ENCODE results near the gene SSU72. TPM values are rescaled to one million over a fixed set of nuclear protein-coding genes. Genes with fewer than 3 reads are reported as not detected.
A peak's percentile ranks its signal among the peaks of the same experiment; 100 is the strongest.

SSU72 gene
- total and polyA plus RNA-seq, 8 donors, result 49.2 to 74.3 (median 57.8) TPM

DNA sequence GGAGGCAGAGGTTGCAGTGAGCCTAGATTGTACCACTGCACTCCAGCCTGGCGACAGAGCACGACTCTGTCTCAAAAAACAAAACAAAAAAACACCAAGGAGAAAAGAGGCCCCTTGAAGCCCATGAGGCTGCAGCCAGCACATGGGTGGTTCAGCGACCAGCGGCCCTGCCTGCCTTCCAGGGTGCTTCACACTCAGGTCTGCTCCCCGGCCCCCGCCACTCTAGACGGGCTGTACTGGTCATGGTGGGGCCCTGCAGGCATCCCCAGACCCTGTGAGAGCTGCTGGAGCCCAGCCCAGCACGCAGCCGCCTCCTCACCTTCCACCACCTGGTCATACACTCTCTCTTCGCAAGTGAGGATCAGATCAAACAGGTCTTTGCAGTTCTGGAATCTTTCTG, 30.1 kb downstream of the SSU72 start:
- DNase-seq (no peak), ATAC-seq (no peak), FAIRE-seq (no peak)
- intact Hi-C loops (cut with DNase I), result no loop called here
- H3K9me3 ChIP-seq, result no peaks in the 10 kb centered on the region
- no peak overlapping the region for H3K27ac ChIP-seq
- WGBS, 2 donors, result 86 to 91% methylated on average over 10 of the region's 10 CpGs
- peaks cover 0 to 8% (median 0%) of the 10 kb centered on the region in 3 donors for H3K36me3 ChIP-seq
- no peaks in the 10 kb centered on the region for H3K4me1 ChIP-seq
- H3K4me3 ChIP-seq, result no peak overlapping the region
- H3K27me3 ChIP-seq, result no peaks in the 10 kb centered on the region
- TF ChIP-seq, protein P1, sequence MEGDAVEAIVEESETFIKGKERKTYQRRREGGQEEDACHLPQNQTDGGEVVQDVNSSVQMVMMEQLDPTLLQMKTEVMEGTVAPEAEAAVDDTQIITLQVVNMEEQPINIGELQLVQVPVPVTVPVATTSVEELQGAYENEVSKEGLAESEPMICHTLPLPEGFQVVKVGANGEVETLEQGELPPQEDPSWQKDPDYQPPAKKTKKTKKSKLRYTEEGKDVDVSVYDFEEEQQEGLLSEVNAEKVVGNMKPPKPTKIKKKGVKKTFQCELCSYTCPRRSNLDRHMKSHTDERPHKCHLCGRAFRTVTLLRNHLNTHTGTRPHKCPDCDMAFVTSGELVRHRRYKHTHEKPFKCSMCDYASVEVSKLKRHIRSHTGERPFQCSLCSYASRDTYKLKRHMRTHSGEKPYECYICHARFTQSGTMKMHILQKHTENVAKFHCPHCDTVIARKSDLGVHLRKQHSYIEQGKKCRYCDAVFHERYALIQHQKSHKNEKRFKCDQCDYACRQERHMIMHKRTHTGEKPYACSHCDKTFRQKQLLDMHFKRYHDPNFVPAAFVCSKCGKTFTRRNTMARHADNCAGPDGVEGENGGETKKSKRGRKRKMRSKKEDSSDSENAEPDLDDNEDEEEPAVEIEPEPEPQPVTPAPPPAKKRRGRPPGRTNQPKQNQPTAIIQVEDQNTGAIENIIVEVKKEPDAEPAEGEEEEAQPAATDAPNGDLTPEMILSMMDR (IDR thresholded peaks at IDR 0.05), result no peak

DNA sequence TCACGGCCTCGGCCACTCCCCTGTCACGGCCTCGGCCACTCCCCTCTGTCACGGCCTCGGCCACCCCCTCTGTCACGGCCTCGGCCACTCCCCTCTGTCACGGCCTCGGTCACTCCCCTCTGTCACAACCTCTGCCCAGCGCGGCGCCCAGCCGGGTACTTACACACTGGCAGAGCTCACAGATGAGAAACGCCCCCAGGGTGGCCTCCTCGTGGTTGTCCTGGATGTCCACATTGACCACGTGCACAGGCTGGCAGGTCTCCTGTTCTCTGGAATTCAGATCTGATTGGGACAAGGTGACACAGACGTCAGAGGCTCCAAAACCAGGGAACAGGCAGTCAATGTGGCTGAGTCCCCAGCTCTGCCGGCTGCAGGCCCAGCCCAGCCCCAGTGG, 31.0 kb downstream of the SSU72 start:
- ATAC-seq, result peak in 3 of 4 donors; percentile 23 to 73 (median 46)
- H3K36me3 ChIP-seq, result peaks cover 0 to 8% (median 0%) of the 10 kb centered on the region in 3 donors
- DNase-seq, result peak in 4 of 6 donors; percentile 43 to 77 (median 67)
- FAIRE-seq, result no peak
- TF ChIP-seq, protein P1 (IDR thresholded peaks at IDR 0.05), result no peak
- no peaks in the 10 kb centered on the region for H3K9me3 ChIP-seq
- intact Hi-C loops (cut with DNase I), result no loop called here
- no peak overlapping the region for H3K27ac ChIP-seq
- WGBS, 2 donors, result 43 to 46% methylated on average over 19 of the region's 19 CpGs
- H3K4me3 ChIP-seq, result no peak overlapping the region
- H3K27me3 ChIP-seq, result no peaks in the 10 kb centered on the region
- H3K4me1 ChIP-seq, result no peaks in the 10 kb centered on the region

DNA sequence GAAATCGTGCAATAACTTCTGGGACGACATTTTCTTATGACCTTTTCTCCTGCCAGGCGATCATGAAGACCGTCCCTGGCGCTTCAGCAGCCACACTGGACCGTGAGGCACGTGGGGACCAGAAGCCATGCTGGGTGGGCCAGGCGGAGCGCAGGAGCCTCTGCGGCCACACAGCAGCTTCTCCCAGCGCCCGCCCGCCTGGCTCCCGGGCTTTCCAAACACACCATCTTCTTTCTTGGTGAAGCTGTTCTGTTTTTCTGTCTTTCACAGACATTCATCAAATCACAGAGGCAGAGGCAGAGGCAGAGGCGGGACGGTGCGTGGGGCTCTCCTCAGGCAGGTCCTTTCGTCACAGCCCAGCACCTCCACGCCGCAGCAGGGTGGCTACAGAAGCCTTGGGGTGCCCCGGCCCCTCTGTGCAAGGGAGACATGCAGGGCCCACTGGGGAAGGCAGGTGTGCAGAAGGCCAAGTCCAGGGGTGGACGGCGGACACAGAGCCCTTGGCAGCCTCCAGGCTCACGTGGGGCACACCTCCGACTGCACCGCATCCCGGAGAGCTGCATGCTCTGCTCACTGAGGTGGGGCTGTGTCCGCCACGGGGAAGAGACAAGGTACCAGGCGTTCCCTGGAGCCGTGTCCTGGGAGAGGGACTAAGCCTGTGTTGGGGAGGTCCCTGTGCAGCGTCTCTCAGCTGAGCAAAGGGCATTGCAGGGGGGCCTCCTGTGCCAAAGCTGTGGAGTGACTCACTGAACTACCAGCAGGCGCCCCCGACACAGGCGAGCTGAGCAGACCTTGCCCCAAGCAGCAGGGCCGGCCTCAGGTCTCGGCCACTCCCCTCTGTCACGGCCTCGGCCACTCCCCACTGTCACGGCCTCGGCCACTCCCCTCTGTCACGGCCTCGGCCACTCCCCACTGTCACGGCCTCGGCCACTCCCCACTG, 31.6 kb downstream of the SSU72 start:
- TF ChIP-seq, protein P1 (IDR thresholded peaks at IDR 0.05), result no peak
- WGBS, 2 donors, result 79 to 87% methylated on average over 45 of the region's 45 CpGs
- H3K27me3 ChIP-seq, result no peaks in the 10 kb centered on the region
- H3K27ac ChIP-seq, result no peak overlapping the region
- H3K4me1 ChIP-seq, result no peaks in the 10 kb centered on the region
- intact Hi-C loops (cut with DNase I), result no loop called here
- no peaks in the 10 kb centered on the region for H3K9me3 ChIP-seq
- no peak overlapping the region for H3K4me3 ChIP-seq
- FAIRE-seq (no peak), DNase-seq (no peak), ATAC-seq (peak in 1 of 4 donors; percentile 39)
- peaks cover 0 to 8% (median 0%) of the 10 kb centered on the region in 3 donors for H3K36me3 ChIP-seq

DNA sequence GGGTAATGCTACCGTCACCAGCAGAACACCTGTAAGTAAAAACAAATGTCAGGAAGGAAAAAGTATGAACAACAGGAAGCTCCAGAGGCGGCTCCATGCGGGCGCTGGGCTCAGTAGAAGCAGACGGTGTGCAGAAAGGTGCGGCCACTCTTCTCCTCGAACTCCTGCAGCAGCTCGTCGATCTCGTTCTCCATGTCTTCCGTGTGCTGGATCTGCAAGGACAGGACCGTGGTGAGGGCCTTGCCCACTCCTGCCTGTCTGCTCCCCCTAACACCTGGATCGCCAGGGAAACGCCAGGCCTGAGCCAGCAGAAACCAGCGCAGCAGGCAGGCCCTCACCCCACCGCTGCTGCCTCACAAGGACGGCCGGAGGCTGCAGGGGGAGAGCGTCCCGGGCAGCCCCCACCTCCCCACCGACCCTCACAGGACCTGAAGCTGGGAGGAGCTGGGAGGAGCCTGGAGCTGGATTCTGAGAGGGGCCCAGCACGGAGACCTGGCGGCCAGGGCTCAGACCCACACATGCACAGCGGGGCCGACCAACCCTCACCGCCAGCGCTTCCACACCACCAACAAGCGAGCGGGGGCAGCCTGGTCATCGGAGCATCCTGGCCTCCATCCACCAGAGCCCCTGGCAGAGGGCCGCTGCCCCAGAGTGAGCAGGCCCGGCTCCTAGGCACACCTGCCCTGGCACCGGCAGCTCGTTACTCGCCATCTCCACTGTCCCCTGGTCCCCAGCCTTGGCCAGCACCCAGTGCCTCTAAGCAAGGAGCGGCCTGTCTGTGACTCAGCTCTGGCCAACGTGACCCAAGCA, 32.5 kb downstream of the SSU72 start:
- WGBS, 2 donors, result 91 to 93% methylated on average over 37 of the region's 37 CpGs
- H3K4me3 ChIP-seq, result no peak overlapping the region
- peaks cover 0 to 8% (median 0%) of the 10 kb centered on the region in 3 donors for H3K36me3 ChIP-seq
- intact Hi-C loops (cut with DNase I), result no loop called here
- ATAC-seq (no peak), FAIRE-seq (no peak), DNase-seq (peak in 2 of 6 donors; percentile 42 to 72)
- no peak overlapping the region for H3K27ac ChIP-seq
- H3K27me3 ChIP-seq, result no peaks in the 10 kb centered on the region
- TF ChIP-seq, protein P1 (IDR thresholded peaks at IDR 0.05), result no peak
- H3K9me3 ChIP-seq, result no peaks in the 10 kb centered on the region
- H3K4me1 ChIP-seq, result no peaks in the 10 kb centered on the region

All from pancreas (tissue), 10 donors.